Measurements from ENCODE around the gene IL22RA1.

- no peak for TF ChIP-seq CTCF (conservative IDR thresholded peaks at IDR 0.05)
- TF ChIP-seq ZFX (IDR thresholded peaks at IDR 0.05), result no peak
Observed at GRCh38 chr1:24080131-24080530, 62.8 kb downstream of the IL22RA1 start.

Data from C4-2B (cell line).